HG03442 (cell line): ENCODE data around the gene SPEN.
"Not testable (repeated sequence)": the region's sequence is repeated elsewhere in the genome, so short reads cannot be mapped to it uniquely, and the experiment has no call there.

Experiments
- ATAC-seq: cut with Tn5 transposase; IDR thresholded peaks from one replicate; pipeline ENCODE4 v1.9.1; 2021; ENCODE audit warnings: mild to moderate bottlenecking, moderate library complexity; ENCODE audit not compliant: unreplicated experiment

The SPEN gene

GRCh38 chr1:15847100-15847892 is at the start of gene SPEN:
Gene SPEN (plus strand): TSS chr1:15847707. CDS start chr1:15848068, 361 bp downstream.
- ATAC-seq = peak; percentile 59

GRCh38 chr1:15799004-15799867 is 48.3 kb upstream of the SPEN start:
- ATAC-seq = no peak

- ATAC-seq = no peak
Measured at GRCh38 chr1:15799928-15800835, 47.3 kb upstream of the SPEN start.

- no peak for ATAC-seq
Measured at GRCh38 chr1:15802234-15802965, 45.1 kb upstream of the SPEN start.

GRCh38 chr1:15803380-15803779 is 44.1 kb upstream of the SPEN start:
- ATAC-seq = no peak

GRCh38 chr1:15804060-15804459 is 43.4 kb upstream of the SPEN start:
- no peak for ATAC-seq

- no peak for ATAC-seq
Measured at GRCh38 chr1:15807121-15807520, 40.4 kb upstream of the SPEN start.

- ATAC-seq = not testable (repeated sequence)
Measured at GRCh38 chr1:15807549-15807948, 40.0 kb upstream of the SPEN start, which contains the start of gene UQCRHL. Gene UQCRHL (minus strand): TSS chr1:15807649. CDS start chr1:15807649, 0 bp downstream.

- no peak for ATAC-seq
Measured at GRCh38 chr1:15808955-15809354, 38.6 kb upstream of the SPEN start.

GRCh38 chr1:15810073-15810472 is 37.4 kb upstream of the SPEN start:
- no peak for ATAC-seq

- ATAC-seq = no peak
Measured at GRCh38 chr1:15816674-15817073, 30.8 kb upstream of the SPEN start.

- no peak for ATAC-seq
Measured at GRCh38 chr1:15820478-15820877, 27.0 kb upstream of the SPEN start.

- no peak for ATAC-seq
Measured at GRCh38 chr1:15825800-15826199, 21.7 kb upstream of the SPEN start.

GRCh38 chr1:15826810-15827507 is 20.5 kb upstream of the SPEN start:
- ATAC-seq = no peak

- not testable (repeated sequence) for ATAC-seq
Measured at GRCh38 chr1:15827567-15827966, 19.9 kb upstream of the SPEN start.

- not testable (repeated sequence) for ATAC-seq
Measured at GRCh38 chr1:15828931-15829330, 18.6 kb upstream of the SPEN start.

- ATAC-seq = no peak
Measured at GRCh38 chr1:15830258-15830657, 17.2 kb upstream of the SPEN start.

- ATAC-seq = no peak
Measured at GRCh38 chr1:15833069-15833679, 14.3 kb upstream of the SPEN start.

GRCh38 chr1:15833842-15834405 is 13.6 kb upstream of the SPEN start:
- no peak for ATAC-seq
